Spleen (tissue), 11 donors: ENCODE results near the gene HHAT. TPM values are rescaled to one million over a fixed set of nuclear protein-coding genes. Genes with fewer than 3 reads are reported as not detected.

Experiments used
- DNase-seq: peaks from one replicate; pipeline ENCODE4 v3.0.0-alpha.2; 2020
- H3K27ac ChIP-seq, 8 donors: fragments of 200-600 bp; sonication (generic) in 7 of 8; 1 replicate in 4 of 8; 2 replicates in 4 of 8; pipeline versions ENCODE4 v1.5.0 to v1.8.0; 2016 to 2021; ENCODE audit warnings: inconsistent platforms in 4 of 8, mild to moderate bottlenecking in 4 of 8, moderate library complexity in 1 of 8
- H3K27me3 ChIP-seq, 7 donors: fragments of 200-600 bp; sonication (generic) in 6 of 7; replicated peaks in 1 of 7; 1 replicate in 4 of 7; 2 replicates in 3 of 7; pipeline versions ENCODE4 v1.5.0 to v1.8.0; 2016 to 2021; ENCODE audit warnings: inconsistent platforms in 3 of 7, mild to moderate bottlenecking in 1 of 7
- H3K36me3 ChIP-seq, 6 donors: fragments of 200-600 bp; sonication (generic) in 5 of 6; 1 replicate in 4 of 6; 2 replicates in 2 of 6; pipeline versions ENCODE4 v1.5.0 to v1.8.0; 2016 to 2021; ENCODE audit warnings: inconsistent platforms in 2 of 6
- H3K4me1 ChIP-seq, 6 donors: fragments of 200-600 bp; sonication (generic) in 5 of 6; 1 replicate in 3 of 6; 2 replicates in 3 of 6; pipeline versions ENCODE4 v1.5.0 to v1.8.0; 2016 to 2021; ENCODE audit warnings: inconsistent platforms in 3 of 6
- H3K4me3 ChIP-seq, 8 donors: fragments of 200-600 bp; sonication (generic) in 7 of 8; 1 replicate in 4 of 8; 2 replicates in 4 of 8; pipeline versions ENCODE4 v1.5.0 to v1.8.0; 2016 to 2021; ENCODE audit warnings: inconsistent platforms in 4 of 8, mild to moderate bottlenecking in 4 of 8, moderate library complexity in 2 of 8
- H3K9me3 ChIP-seq, 8 donors: fragments of 200-600 bp; sonication (generic) in 7 of 8; 1 replicate in 4 of 8; 2 replicates in 4 of 8; pipeline versions ENCODE4 v1.5.0 to v1.8.0; 2016 to 2021; ENCODE audit warnings: inconsistent platforms in 4 of 8
- CTCF ChIP-seq, 11 experiments: fragments of 200-600 bp in 7 of 11; fragments of 450-650 bp in 4 of 11; sonication (generic) in 4 of 11; IDR thresholded peaks in 8 of 11; conservative IDR thresholded peaks in 3 of 11; 1 replicate in 7 of 11; 2 replicates in 4 of 11; pipeline versions ENCODE4 v1.4.0 to v1.8.0; 2016 to 2021; ENCODE audit warnings: antibody characterized with exemption in 11 of 11, inconsistent platforms in 4 of 11, mild to moderate bottlenecking in 1 of 11
- POLR2A ChIP-seq, 3 donors: fragments of 450-650 bp; IDR thresholded peaks; one replicate each; pipeline ENCODE4 v1.5.1; 2017; ENCODE audit warnings: antibody characterized with exemption in 3 of 3, mild to moderate bottlenecking in 1 of 3
- POLR2AphosphoS5 ChIP-seq, 3 donors: sonication (generic); formaldehyde crosslinking; IDR thresholded peaks; one replicate each; pipeline ENCODE4 v1.5.1; 2017; ENCODE audit warnings: antibody characterized with exemption in 3 of 3
- WGBS, 5 donors: extraction: QIAGEN DNeasy Blood & Tissue Kit in 3 of 5; methylation state at CpG; one replicate each; pipeline versions ENCODE4 v1.1.5 to v1.1.7; 2013 to 2018; 5-methylcytosine and 5-hydroxymethylcytosine counted together
- intact Hi-C: fragments of 100-400 bp; cut with DNase I; formaldehyde crosslinking; loops from one replicate; pipeline ENCODE4 v1.15.0; 2023; ENCODE audit warnings: low total_unique reads
- polyA plus RNA-seq, 3 donors: library from polyadenylated mRNA; stranded (reverse); fragments of 200-250 nt; gene quantifications; one replicate each; pipeline ENCODE4 v1.2.1, GENCODE V29; 2013
- total RNA-seq, 7 donors: library from RNA; depleted of rRNA in 3 of 7; stranded (reverse); fragments of >200 nt in 3 of 7; fragmentation: NEBNext Ultra II Directional in 4 of 7; extraction: Animal tissue kit (Norgen Biotek cat#: 25700) in 4 of 7; gene quantifications; one replicate each; pipeline versions ENCODE4 v1.1.0 to v1.2.1, GENCODE V29; 2016 to 2021
- donor health status: healthy with polysubstance abuse.
- donor health status: DM: no; HTN: no; CAD: no; lungs with moderate emphysema.
- donor health status: DM: no; HTN: no; CAD: no.
- donor health status: Bipolar disorder and iron deficiency.
- donor health status: healthy.
- donor health status: DM: no; HTN: no; CAD: no.
- donor health status: DM: yes; HTN: yes; CAD: no.

Gene HHAT
- total and polyA plus RNA-seq, 10 donors: 1.3 to 8.8 (median 4.7) TPM

- WGBS, 5 donors: 61 to 71% (median 67%) methylated on average over 7 of the region's 7 CpGs
These were observed 1.7 kb downstream of the HHAT start for GRCh38 chr1:210330279-210330866.

GRCh38 chr1:210332233-210332632 lies 3.5 kb downstream of the HHAT start:
- Histone ChIP-seq H3K27ac (peak overlapping the region in 4 of 8 donors; percentile 12 to 41 (median 22)), H3K9me3 (no peaks in the 10 kb centered on the region), H3K4me1 (peaks cover 7 to 38% (median 22%) of the 10 kb centered on the region in 6 donors), H3K27me3 (peaks cover 0 to 4% (median 0%) of the 10 kb centered on the region in 7 donors), H3K36me3 (no peaks in the 10 kb centered on the region), H3K4me3 (no peak overlapping the region)
- TF ChIP-seq POLR2A (IDR thresholded peaks at IDR 0.05) (no peak), CTCF (IDR thresholded peaks at IDR 0.05 in 8 of 11, conservative IDR thresholded peaks at IDR 0.05 in 3 of 11) (no peak), POLR2AphosphoS5 (IDR thresholded peaks at IDR 0.05) (no peak)
- intact Hi-C loops: no loop called here
- 82 to 90% (median 84%) methylated on average over 7 of the region's 7 CpGs for WGBS, 5 donors
- no peak for DNase-seq

More at GRCh38 chr1:210330279-210330866, 1.7 kb downstream of the HHAT start:
- H3K36me3 ChIP-seq: no peaks in the 10 kb centered on the region
- DNase-seq: no peak
- peaks cover 0 to 4% (median 0%) of the 10 kb centered on the region in 7 donors for H3K27me3 ChIP-seq
- H3K4me1 ChIP-seq: peaks cover 7 to 38% (median 22%) of the 10 kb centered on the region in 6 donors
- intact Hi-C loops: no loop called here
- H3K27ac ChIP-seq: peak overlapping the region in 2 of 8 donors; percentile 92 to 94
- peak overlapping the region in 1 of 8 donors; percentile 96 for H3K4me3 ChIP-seq
- peaks cover 0 to 5% (median under 1%) of the 10 kb centered on the region in 8 donors for H3K9me3 ChIP-seq
- TF ChIP-seq POLR2AphosphoS5 (IDR thresholded peaks at IDR 0.05) (no peak), CTCF (IDR thresholded peaks at IDR 0.05 in 8 of 11, conservative IDR thresholded peaks at IDR 0.05 in 3 of 11) (no peak), POLR2A (IDR thresholded peaks at IDR 0.05) (no peak)

GRCh38 chr1:210332719-210333398 lies 4.2 kb downstream of the HHAT start:
- TF ChIP-seq POLR2A (IDR thresholded peaks at IDR 0.05) (no peak), POLR2AphosphoS5 (IDR thresholded peaks at IDR 0.05) (no peak), CTCF (IDR thresholded peaks at IDR 0.05 in 8 of 11, conservative IDR thresholded peaks at IDR 0.05 in 3 of 11) (no peak)
- H3K4me3 ChIP-seq: no peak overlapping the region
- H3K27ac ChIP-seq: peak overlapping the region in 4 of 8 donors; percentile 12 to 41 (median 22)
- H3K36me3 ChIP-seq: no peaks in the 10 kb centered on the region
- no peak for DNase-seq
- H3K9me3 ChIP-seq: no peaks in the 10 kb centered on the region
- peaks cover 7 to 35% (median 19%) of the 10 kb centered on the region in 6 donors for H3K4me1 ChIP-seq
- intact Hi-C loops: no loop called here
- peaks cover 0 to 4% (median 0%) of the 10 kb centered on the region in 7 donors for H3K27me3 ChIP-seq
- 34 to 49% (median 43%) methylated on average over 4 of the region's 4 CpGs for WGBS, 5 donors

- DNase-seq: no peak
- Histone ChIP-seq H3K4me1 (peaks cover 0 to 18% (median 5%) of the 10 kb centered on the region in 6 donors), H3K27ac (no peak overlapping the region), H3K4me3 (no peak overlapping the region), H3K9me3 (no peaks in the 10 kb centered on the region), H3K27me3 (no peaks in the 10 kb centered on the region), H3K36me3 (no peaks in the 10 kb centered on the region)
- intact Hi-C loops: no loop called here
- TF ChIP-seq POLR2AphosphoS5 (IDR thresholded peaks at IDR 0.05) (no peak), POLR2A (IDR thresholded peaks at IDR 0.05) (no peak), CTCF (IDR thresholded peaks at IDR 0.05 in 8 of 11, conservative IDR thresholded peaks at IDR 0.05 in 3 of 11) (no peak)
- 89 to 94% (median 93%) methylated on average over 2 of the region's 2 CpGs for WGBS, 5 donors
These were observed 6.3 kb downstream of the HHAT start for GRCh38 chr1:210335001-210335400.
